Measurements from ENCODE around the gene IL18BP. TPM values are rescaled to one million over a fixed set of nuclear protein-coding genes. Genes with fewer than 3 reads are reported as not detected.

Gene IL18BP
- total RNA-seq, 1 donor from 2014 or later, result 15.2 TPM

DNA sequence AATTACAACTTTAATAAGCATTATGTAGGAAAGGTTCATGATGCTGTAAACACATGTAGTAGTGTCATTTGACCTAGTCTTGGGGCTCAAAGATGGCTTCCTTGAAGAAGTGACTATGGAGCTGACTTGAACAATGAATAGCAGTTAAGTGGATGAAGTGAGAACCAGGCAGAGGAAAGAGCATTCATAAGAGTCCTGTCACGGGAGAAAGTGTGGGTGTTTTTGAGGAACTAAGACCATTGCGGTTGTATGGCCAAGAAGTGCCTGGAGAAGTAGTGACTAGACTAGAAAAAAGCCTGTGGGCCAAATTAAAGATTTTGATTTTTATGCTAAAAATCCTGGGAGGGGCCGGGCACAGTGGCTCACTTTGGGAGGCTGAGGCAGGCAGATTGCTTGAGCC, 7.2 kb upstream of the IL18BP start:
- Histone ChIP-seq H3K9ac (ENCODE audit: low read length) (no peak overlapping the region), H3K79me2 (ENCODE audit: insufficient read depth, low read length) (peaks cover 9% of the 10 kb centered on the region), H2AFZ (ENCODE audit: low read depth, low read length) (no peak overlapping the region), H4K20me1 (ENCODE audit: insufficient read depth, low read length) (peaks cover 61% of the 10 kb centered on the region), H3K36me3 (ENCODE audit: insufficient read depth, low read length) (peaks cover 23% of the 10 kb centered on the region), H3K4me1 (ENCODE audit: insufficient read depth, low read length) (peaks cover 10% of the 10 kb centered on the region), H3K4me3 (ENCODE audit: insufficient read depth, low read depth, low read length) (no peak overlapping the region), H3K27ac (ENCODE audit: low read depth, low read length) (no peak overlapping the region), H3K4me2 (ENCODE audit: low read length) (no peak overlapping the region), H3K27me3 (ENCODE audit: insufficient read depth, low read length) (no peaks in the 10 kb centered on the region), H3K9me3 (ENCODE audit: insufficient read depth, low read depth, low read length) (no peaks in the 10 kb centered on the region)
- FAIRE-seq, result no peak
- H3K4me3 Mint-ChIP-seq (ENCODE audit: unreplicated experiment), result no peak overlapping the region
- peaks cover 2% of the 10 kb centered on the region for H3K4me1 Mint-ChIP-seq (ENCODE audit: low read depth, unreplicated experiment)
- DNase-seq (ENCODE audit: low read depth), result no peak
- H3K27me3 Mint-ChIP-seq (ENCODE audit: low read depth, unreplicated experiment), result no peaks in the 10 kb centered on the region
- no peak overlapping the region for H3K27ac Mint-ChIP-seq (ENCODE audit: unreplicated experiment)
- H3K9me3 Mint-ChIP-seq (ENCODE audit: unreplicated experiment), result no peaks in the 10 kb centered on the region
- TF ChIP-seq, protein P1, sequence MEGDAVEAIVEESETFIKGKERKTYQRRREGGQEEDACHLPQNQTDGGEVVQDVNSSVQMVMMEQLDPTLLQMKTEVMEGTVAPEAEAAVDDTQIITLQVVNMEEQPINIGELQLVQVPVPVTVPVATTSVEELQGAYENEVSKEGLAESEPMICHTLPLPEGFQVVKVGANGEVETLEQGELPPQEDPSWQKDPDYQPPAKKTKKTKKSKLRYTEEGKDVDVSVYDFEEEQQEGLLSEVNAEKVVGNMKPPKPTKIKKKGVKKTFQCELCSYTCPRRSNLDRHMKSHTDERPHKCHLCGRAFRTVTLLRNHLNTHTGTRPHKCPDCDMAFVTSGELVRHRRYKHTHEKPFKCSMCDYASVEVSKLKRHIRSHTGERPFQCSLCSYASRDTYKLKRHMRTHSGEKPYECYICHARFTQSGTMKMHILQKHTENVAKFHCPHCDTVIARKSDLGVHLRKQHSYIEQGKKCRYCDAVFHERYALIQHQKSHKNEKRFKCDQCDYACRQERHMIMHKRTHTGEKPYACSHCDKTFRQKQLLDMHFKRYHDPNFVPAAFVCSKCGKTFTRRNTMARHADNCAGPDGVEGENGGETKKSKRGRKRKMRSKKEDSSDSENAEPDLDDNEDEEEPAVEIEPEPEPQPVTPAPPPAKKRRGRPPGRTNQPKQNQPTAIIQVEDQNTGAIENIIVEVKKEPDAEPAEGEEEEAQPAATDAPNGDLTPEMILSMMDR (IDR thresholded peaks at IDR 0.05; ENCODE audit: insufficient read depth, low read depth, low read length), result no peak
- TF ChIP-seq EZH2 (IDR thresholded peaks at IDR 0.05; ENCODE audit: insufficient read depth, low read length), result no peak
- peaks cover 28% of the 10 kb centered on the region for H3K36me3 Mint-ChIP-seq (ENCODE audit: low read depth, unreplicated experiment)

DNA sequence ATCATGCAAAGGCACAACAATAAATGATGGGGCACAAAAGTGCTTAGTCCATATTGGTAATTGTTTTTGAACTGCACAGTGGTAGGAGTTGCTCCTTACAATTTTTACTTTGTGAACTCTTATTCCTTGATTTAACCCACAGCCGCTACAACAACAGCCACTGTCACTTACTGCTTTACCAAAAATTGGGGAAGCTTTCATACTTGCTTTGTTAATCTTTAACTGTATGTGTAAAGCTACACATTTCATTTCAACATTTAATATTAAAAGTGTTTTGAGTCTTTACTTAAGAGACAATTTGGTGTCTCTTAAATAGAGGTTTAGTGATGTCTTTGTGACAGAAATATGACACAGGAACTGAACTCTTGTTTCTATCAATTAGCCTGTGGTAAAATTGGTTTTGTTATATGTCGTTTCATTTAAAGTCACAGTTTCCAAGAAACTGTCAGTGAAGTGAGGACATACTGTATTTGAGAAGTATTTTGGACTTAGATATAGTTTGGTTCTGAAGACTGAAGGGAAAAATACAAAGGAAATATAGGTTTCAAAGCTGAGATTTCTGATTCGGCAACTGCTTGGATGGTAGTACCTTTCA, 6.5 kb upstream of the IL18BP start:
- H3K4me3 ChIP-seq (ENCODE audit: insufficient read depth, low read depth, low read length), result no peak overlapping the region
- H3K9ac ChIP-seq (ENCODE audit: low read length), result no peak overlapping the region
- H3K27ac ChIP-seq (ENCODE audit: low read depth, low read length), result no peak overlapping the region
- no peaks in the 10 kb centered on the region for H3K27me3 ChIP-seq (ENCODE audit: insufficient read depth, low read length)
- no peak for TF ChIP-seq EZH2 (IDR thresholded peaks at IDR 0.05; ENCODE audit: insufficient read depth, low read length)
- TF ChIP-seq, protein P1 (IDR thresholded peaks at IDR 0.05; ENCODE audit: insufficient read depth, low read depth, low read length), result no peak
- peaks cover 11% of the 10 kb centered on the region for H3K79me2 ChIP-seq (ENCODE audit: insufficient read depth, low read length)
- Mint-ChIP-seq H3K27me3 (ENCODE audit: low read depth, unreplicated experiment) (no peaks in the 10 kb centered on the region), H3K4me3 (ENCODE audit: unreplicated experiment) (no peak overlapping the region), H3K27ac (ENCODE audit: unreplicated experiment) (no peak overlapping the region), H3K4me1 (ENCODE audit: low read depth, unreplicated experiment) (peaks cover 5% of the 10 kb centered on the region), H3K9me3 (ENCODE audit: unreplicated experiment) (no peaks in the 10 kb centered on the region), H3K36me3 (ENCODE audit: low read depth, unreplicated experiment) (peaks cover 33% of the 10 kb centered on the region)
- H3K4me1 ChIP-seq (ENCODE audit: insufficient read depth, low read length), result peaks cover 10% of the 10 kb centered on the region
- no peak overlapping the region for H2AFZ ChIP-seq (ENCODE audit: low read depth, low read length)
- H3K4me2 ChIP-seq (ENCODE audit: low read length), result no peak overlapping the region
- peaks cover 62% of the 10 kb centered on the region for H4K20me1 ChIP-seq (ENCODE audit: insufficient read depth, low read length)
- FAIRE-seq, result no peak
- peaks cover 23% of the 10 kb centered on the region for H3K36me3 ChIP-seq (ENCODE audit: insufficient read depth, low read length)
- H3K9me3 ChIP-seq (ENCODE audit: insufficient read depth, low read depth, low read length), result no peaks in the 10 kb centered on the region
- DNase-seq (ENCODE audit: low read depth), result no peak

DNA sequence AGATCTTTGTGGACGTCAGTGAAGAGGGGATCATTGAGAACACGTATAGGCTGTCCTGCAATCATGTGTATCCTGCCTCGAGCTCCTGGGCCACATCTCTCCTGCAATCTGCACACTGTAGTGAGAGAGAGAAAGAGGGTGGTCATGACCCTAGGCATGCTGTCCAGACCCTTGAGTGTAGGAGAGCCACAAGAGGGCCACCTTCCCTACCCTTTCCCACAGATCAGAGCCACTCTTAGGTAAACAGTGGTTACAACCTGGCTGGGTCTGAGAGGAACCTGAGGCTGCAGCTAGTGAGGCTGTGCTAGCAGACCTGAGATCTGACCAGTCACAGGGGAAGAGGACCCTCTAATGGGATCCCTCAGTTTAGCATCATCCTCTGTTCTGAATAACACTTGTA, 3.9 kb upstream of the IL18BP start:
- Histone ChIP-seq H3K9ac (ENCODE audit: low read length) (no peak overlapping the region), H3K4me1 (ENCODE audit: insufficient read depth, low read length) (no peaks in the 10 kb centered on the region), H3K27me3 (ENCODE audit: insufficient read depth, low read length) (no peaks in the 10 kb centered on the region), H3K27ac (ENCODE audit: low read depth, low read length) (no peak overlapping the region), H3K9me3 (ENCODE audit: insufficient read depth, low read depth, low read length) (no peaks in the 10 kb centered on the region), H4K20me1 (ENCODE audit: insufficient read depth, low read length) (peaks cover 72% of the 10 kb centered on the region), H3K4me3 (ENCODE audit: insufficient read depth, low read depth, low read length) (no peak overlapping the region), H3K4me2 (ENCODE audit: low read length) (no peak overlapping the region), H2AFZ (ENCODE audit: low read depth, low read length) (no peak overlapping the region), H3K36me3 (ENCODE audit: insufficient read depth, low read length) (peaks cover 23% of the 10 kb centered on the region), H3K79me2 (ENCODE audit: insufficient read depth, low read length) (peaks cover 12% of the 10 kb centered on the region)
- H3K4me3 Mint-ChIP-seq (ENCODE audit: unreplicated experiment), result no peak overlapping the region
- no peak for FAIRE-seq
- no peak for DNase-seq (ENCODE audit: low read depth)
- H3K36me3 Mint-ChIP-seq (ENCODE audit: low read depth, unreplicated experiment), result peaks cover 44% of the 10 kb centered on the region
- H3K4me1 Mint-ChIP-seq (ENCODE audit: low read depth, unreplicated experiment), result peaks cover 22% of the 10 kb centered on the region
- TF ChIP-seq EZH2 (IDR thresholded peaks at IDR 0.05; ENCODE audit: insufficient read depth, low read length), result no peak
- TF ChIP-seq, protein P1 (IDR thresholded peaks at IDR 0.05; ENCODE audit: insufficient read depth, low read depth, low read length), result no peak
- peaks cover 2% of the 10 kb centered on the region for H3K9me3 Mint-ChIP-seq (ENCODE audit: unreplicated experiment)
- no peaks in the 10 kb centered on the region for H3K27me3 Mint-ChIP-seq (ENCODE audit: low read depth, unreplicated experiment)
- no peak overlapping the region for H3K27ac Mint-ChIP-seq (ENCODE audit: unreplicated experiment)
